NCI-H82 treated with DMSO at 0.1 percent for 48 hours (cell line): ENCODE results near the gene HS2ST1.
"Not testable (repeated sequence)": the region's sequence is repeated elsewhere in the genome, so short reads cannot be mapped to it uniquely, and the experiment has no call there.

Source experiments
- DNase-seq: peaks from one replicate; lab custom pipeline; 2025; ENCODE audit not compliant: unreplicated experiment; lab: John Stamatoyannopoulos, UW

The HS2ST1 gene

GRCh38 chr1:86914601-86914997 lies at the start of gene HS2ST1:
Gene HS2ST1, plus strand, starts transcription at chr1:86914635.
- DNase-seq, result no peak

DNA sequence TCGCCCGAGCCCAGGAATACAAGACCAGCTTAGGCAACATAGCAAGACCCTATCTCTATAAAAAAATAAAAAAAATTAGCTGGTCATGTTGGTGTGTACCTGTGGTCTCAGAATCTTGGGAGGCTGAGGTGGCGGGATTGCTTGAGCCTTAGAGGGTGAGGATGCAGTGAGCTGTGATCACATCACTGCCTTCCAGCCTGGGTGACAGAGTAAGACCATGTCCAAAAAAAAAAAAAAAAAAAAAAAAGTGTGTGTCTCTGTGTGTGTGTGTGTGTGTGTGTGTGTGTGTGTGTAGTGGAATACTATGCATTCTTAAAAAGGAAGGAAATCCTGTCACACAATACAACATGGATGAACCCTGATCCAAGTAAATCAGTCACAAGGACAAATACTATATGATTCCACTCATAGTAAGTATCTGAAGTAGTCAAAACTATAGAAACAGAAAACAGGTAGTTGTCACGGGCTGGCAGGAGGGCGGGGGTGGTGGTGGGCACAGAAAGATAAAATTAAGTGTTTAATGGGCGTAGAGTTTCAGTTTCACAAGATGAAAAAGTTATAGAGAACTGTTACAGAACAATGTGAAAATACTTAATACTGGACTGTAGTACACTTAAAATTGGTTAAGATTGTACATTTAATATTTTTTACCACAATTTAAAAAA lies 48.3 kb upstream of the HS2ST1 start:
- no peak for DNase-seq

GRCh38 chr1:86866665-86867064 lies 47.8 kb upstream of the HS2ST1 start:
- no peak for DNase-seq

DNA sequence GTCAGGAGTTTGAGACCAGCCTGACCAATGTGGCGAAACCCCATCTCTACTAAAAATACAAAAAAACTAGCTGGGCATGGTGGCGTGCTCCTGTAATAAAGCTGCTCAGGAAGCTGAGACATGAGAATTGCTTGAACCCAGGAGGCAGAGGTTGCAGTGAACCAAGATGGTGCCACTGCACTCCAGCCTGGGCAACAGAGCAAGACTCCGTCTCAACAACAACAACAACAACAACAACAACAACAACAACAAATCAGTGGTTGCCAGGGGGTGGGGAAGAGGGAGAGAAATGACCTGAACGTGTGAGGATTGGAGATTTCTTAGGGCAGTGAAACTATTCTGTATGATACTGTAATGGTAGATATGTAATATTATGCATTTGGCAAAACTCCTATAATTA lies 47.2 kb upstream of the HS2ST1 start:
- DNase-seq, result not testable (repeated sequence)

- DNase-seq, result no peak
These were observed 46.0 kb upstream of the HS2ST1 start for GRCh38 chr1:86868477-86868876.

DNA sequence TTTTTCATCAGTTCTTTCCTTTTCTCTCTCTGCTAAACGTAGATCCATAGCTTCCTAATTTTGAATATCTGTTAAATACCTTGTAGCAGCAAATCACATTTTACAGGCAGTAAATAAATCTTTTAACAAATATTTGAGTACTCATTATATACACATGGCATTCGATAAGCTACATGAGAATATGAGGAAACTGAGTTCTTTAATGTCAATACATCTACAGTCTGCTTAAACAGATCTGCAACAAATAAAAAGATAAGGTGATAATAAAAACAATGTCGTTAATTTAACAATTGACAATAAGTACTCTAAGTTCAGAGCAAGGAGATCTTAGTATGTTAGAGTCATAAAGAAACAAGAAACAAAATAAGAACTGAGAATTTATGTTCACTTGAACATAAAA lies 43.4 kb upstream of the HS2ST1 start:
- DNase-seq, result no peak

- no peak for DNase-seq
These were observed 42.3 kb upstream of the HS2ST1 start for GRCh38 chr1:86872086-86872485.

DNA sequence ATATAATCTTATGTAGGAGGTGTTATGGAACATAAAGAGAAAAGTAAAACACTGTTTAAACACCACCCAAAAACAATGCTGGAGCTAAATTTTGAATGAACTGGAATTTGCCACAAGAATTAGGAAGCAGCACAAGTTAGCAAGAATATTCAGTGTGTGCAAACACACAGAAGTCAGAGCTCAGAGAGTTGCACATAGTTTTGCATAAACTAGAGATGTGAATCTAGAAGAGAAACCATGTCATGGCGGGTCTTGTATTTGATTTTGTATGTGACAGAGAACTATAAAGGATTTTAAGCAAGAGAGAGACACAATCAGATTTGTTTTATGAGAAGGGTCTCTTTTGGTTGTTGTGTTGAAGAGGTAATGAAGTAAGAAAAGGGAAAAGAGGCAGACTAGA lies 38.7 kb upstream of the HS2ST1 start:
- no peak for DNase-seq

- DNase-seq, result no peak
These were observed 26.8 kb upstream of the HS2ST1 start for GRCh38 chr1:86887479-86888162.

DNA sequence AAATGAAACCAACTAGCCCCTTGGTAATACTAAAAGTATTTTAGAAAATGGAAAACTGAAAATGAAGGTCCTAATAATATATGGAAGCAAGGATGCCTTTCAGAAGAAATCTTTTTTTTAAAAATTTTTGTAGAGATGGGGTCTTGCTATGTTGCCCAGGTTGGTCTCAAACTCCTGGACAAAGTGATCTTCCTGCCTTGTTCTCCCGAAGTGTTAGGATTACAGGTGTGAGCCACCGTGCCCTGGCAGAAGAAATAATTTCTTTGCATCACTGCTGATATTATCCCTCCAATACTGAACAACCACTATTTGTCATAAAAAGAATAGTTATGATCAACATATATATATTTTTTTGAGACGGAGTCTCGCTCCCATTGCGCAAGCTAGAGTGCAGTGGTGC lies 26.1 kb upstream of the HS2ST1 start:
- DNase-seq, result no peak

DNA sequence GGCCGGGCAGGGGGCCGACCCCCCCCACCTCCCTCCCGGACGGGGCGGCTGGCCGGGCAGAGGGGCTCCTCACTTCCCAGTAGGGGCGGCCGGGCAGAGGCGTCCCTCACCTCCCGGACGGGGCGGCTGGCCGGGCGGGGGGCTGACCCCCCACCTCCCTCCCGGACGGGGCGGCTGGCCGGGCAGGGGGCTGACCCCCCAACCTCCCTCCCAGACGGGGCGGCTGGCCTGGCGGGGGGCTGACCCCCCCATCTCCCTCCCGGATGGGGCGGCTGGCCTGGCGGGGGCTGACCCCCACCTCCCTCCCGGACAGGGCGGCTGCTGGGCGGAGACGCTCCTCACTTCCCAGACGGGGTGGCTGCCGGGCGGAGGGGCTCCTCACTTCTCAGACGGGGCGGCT lies 15.0 kb upstream of the HS2ST1 start:
- not testable (repeated sequence) for DNase-seq

DNA sequence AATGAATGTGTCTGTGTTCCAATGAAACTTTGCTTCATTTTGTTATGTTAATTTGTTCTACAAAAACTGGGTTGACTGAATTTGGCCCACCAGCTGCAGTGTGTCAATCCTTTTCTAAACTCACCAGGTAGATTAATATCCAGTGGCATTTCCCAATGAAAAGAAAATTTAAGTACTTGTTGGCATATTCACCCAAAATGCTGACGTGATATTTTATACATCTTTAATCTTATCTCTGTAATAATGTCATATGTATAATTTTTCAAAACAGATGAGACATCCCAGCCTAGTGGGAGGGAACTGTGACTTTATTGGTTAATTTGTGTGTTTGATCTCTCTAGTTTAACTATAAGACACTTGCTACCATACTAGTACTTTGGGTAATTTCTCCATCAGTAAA lies 8.6 kb upstream of the HS2ST1 start:
- no peak for DNase-seq

GRCh38 chr1:86906419-86906818 lies 8.0 kb upstream of the HS2ST1 start:
- DNase-seq, result no peak

- DNase-seq, result no peak
These were observed 2.0 kb upstream of the HS2ST1 start for GRCh38 chr1:86912281-86912900.

GRCh38 chr1:86913399-86913895 lies 988 bp upstream of the HS2ST1 start:
- peak; percentile 34 for DNase-seq

DNA sequence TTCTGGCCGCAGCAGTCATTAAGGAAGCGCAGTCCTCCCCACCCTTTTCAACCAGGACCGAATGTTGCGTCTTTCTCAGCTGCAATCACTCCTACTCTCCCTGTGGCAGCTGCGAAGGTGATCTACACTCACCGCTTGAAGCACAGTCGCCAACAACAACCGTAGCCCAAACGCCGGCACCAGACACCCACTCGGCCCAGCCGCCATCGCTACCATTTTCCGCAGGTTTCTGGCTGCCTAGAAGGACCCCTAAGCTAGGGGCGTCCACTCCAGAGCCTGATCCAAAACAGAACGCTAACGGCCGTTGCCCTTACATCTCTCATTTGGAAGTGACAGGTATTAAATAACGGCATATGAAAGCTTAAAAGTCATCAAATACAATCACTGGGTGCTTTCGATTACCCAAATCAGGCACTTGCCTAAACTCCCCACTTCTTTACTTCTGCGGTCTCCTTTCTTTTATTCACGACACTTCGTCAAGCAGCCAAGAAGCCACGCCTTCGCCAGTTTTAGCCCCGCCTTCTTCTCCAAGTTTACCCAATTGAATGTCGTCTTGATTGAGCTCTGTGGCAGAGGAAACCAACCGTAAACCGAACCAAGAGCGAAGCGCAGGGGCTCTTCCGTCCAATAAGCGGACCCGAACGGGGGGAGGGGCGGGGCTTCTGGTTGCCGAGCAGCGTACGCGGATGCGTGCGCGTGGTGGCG lies 387 bp upstream of the HS2ST1 start, which contains the start of gene SELENOF:
Gene SELENOF, minus strand, starts transcription at position 231 of the 705 bp plus-strand sequence. Its CDS starts 15 bp downstream, at position 216.
- peak; percentile 99 for DNase-seq

DNA sequence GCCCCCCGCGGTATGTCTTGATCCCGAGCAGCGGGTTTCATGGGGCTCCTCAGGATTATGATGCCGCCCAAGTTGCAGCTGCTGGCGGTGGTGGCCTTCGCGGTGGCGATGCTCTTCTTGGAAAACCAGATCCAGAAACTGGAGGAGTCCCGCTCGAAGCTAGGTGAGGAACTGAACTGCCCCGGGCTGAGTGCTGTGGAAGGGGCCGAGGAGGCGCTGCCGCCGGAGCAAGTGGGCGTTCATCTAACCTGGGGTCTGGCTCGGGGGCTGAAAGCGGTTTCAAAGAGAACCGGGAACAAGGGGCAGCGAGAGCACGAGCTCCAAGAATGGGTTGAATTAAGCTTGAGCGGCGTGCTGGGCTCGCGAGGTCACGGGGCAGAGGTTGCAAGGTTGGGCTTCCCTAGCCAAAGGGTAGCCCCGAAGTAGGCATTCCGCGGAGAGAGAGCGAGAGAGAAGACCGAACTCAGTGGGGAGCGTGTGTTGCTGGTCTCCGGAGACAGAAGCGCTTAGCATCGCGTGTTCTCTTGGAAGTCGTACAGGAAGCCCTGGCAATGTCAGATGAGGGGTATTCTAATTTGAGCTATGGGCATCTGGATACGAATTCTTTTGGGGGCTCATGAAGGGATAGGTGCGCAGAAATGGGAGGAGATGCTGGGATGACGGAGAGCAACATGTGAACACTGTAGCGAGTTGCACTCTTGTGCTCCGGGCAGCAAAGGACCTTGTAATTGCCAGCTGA lies 732 bp downstream of the HS2ST1 start:
- DNase-seq, result peak; percentile 51

DNA sequence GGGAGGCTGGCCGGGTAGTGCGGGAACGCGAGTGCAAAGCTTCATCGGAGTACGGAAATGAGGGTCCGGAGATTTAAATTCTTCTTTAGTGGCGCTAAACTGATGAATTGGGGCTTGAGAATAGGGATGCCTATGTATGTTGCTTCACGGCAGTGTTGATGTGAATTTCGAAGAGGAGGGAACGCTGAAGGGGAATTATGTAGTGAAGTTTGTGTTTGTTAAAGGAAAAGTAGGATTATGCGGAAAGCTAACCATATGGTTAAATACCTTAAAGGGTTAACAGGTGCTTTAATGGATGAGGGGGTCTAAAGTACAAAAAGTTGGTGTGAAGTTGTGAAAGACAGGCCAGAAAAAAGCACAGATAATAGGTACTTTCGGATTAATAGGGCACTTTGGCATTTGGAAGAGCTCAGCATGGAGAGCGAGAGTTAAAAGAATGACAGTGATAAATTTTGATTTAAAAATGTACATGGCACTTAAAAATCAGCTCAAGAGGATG lies 1.4 kb downstream of the HS2ST1 start:
- DNase-seq, result no peak

DNA sequence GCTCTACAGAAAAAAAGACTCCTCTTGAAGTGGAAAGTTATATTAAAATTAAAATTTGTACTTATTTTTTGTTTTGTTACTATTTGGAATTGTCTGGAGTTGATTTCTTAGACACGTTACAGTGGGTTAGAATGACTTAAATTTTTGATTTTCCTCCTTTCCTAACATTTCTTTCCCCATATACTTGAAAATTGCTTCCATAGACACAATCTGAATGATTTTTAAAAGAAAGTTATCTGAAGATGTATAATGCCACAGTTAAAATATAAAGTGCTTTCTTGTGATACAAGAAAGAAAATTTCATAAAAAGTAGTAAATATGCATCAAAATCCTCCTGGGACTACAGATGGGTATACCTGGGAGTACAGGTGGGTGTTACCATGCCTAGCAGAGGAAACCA lies 2.3 kb downstream of the HS2ST1 start:
- no peak for DNase-seq

DNA sequence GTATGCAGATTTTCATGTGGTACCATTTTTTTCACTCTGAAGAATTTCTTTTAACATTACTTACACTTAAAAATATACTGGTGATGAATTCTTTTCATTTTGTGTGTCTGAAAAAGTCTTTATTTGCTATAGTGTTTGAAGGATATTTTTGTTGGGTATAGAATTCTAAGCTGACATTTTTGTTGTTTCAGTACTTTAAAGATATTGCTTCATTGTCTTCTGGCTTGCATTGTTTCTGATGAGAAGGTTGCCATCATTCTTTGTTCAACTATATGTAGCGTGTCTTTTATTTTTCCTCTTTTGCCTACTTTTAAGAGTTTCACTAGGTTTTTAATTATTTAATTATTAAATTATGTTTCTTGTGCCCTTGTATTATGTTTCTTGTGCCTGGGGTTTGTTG lies 8.0 kb downstream of the HS2ST1 start:
- no peak for DNase-seq
